NCI-H446 treated with DMSO at 0.1 percent for 48 hours (cell line): Measurements from ENCODE around the gene FGF4.

Experiments used
- DNase-seq: peaks from one replicate; lab custom pipeline; 2025; lab: John Stamatoyannopoulos, UW

Gene FGF4, protein sequence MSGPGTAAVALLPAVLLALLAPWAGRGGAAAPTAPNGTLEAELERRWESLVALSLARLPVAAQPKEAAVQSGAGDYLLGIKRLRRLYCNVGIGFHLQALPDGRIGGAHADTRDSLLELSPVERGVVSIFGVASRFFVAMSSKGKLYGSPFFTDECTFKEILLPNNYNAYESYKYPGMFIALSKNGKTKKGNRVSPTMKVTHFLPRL

DNA sequence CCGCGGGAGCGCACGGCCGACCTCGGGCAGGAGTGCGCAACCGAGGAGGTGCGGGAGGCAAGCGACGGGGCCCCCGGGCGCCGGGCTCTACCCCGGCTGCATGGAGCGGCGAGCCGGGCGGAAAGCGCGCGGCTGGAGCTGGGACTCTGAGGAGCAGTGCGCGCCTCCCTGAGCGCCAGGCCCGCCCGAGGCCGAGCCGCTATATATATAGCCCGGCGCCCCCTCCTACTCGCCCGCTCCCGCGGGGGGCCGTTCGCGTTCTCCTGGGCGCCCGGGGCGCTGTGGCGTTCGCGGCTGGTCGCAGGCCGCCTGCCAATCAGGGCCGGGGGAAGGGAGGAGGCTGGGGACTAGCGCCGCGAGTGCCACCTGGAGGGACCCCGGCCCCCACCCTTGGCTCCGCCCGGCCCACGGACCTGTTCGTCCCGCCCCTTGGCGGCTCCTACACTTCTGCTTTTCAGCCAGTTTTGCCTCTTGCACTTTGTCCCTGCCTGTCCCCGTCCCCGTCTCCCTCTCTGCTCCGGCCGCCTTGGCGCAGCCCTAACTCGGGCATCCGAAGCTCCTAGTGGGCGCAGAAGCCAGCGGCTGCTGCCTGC, at the start of gene FGF4:
Gene FGF4, minus strand, starts transcription at position 179 of the 593 bp plus-strand sequence. CDS start 257 bp downstream, outside the sequence.
- no peak for DNase-seq

DNA sequence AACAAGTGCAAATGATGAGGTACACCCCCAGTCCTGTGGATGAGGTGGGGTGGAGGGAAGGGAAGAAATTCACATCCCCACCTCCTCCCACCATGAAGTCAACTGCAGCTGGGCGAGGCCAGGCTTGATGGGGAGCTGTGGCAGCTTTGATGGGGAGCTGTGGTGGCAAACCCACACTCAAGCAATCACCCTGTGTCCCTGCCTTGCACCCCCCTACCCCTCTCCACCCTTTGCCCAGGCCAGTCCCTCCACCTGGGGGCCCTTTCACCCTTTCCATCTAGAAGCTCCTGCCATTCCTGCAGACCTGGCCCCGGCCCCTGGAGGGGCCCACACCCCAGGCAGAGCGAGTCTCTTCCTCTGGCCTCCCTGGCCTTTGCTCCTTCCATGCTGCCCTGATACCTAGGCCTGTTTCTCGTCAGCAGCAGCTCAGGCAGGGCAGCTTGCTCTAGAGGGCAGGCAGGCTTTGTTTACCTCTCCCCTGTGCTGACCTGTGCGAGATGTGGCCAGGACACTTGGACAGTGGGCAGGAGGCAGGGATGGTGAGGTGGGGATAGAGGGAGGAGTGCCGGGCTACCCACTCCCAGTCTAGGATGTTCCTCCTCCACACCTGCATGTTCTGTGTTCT, 48.6 kb upstream of the FGF4 start:
- no peak for DNase-seq

DNA sequence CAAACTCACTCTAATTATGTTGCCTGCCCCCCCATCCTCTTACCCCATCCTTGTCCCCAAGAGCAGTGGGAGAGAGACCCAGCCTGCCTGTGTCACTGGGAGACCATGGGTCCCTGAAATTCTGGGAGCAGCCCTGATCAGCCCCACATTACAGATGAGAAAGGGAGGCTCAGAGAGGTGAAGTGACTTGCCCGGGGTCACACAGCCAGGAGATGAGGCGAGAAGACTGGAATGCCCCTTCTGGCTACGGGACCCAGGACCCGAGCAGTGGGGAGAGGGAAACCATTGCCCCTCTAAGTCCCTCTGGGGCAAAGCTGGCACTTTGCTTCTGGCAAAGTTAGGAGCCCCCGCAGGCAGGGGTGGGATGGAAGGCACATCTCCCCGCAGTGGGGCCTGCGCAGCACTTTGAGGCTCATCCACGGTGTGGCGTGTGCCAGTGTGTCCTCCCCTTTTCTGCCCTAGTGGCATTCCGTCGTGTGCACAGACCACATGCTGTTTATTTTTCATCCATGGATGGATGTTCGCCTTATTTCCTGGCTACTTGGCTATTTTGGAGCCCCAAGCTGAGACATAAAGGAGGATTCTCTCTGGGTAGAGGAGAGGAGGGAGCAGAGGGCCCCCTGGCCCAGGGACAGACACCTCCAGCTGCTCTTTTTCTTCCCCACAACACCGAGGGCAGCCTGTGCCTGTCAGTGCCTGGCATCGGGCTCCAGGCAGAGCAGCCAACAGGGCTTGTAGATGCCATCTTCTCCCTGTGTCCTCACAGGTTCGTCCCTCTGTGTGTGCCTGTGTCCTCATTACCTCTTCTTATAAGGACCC, 47.7 kb upstream of the FGF4 start:
- DNase-seq, result no peak

DNA sequence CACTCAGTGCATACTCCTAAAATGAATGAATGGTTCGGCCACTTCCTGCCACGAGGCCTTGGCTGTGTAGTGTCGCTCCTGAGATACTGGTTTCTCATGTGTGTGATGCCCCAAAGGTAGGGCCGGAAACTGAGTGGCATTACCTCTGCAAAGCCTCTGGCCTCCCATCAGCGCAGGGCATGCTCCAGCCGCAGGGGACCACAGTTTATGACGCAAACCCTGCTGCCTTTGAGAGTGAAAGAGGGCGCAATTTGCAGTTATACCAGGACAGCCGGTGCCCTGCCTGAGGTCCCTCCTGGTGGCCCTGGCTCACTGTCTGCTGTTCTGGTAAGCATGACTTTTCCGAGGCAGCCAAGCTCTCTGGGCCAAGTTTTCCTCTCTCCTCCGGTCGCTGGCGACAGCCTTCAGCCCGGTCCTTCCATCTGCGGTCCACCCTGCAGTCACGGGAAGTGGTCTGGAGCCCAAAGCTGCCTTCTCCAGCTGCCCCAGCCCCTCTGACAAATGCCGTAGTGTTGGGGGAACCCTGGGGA, 46.4 kb upstream of the FGF4 start:
- no peak for DNase-seq

DNA sequence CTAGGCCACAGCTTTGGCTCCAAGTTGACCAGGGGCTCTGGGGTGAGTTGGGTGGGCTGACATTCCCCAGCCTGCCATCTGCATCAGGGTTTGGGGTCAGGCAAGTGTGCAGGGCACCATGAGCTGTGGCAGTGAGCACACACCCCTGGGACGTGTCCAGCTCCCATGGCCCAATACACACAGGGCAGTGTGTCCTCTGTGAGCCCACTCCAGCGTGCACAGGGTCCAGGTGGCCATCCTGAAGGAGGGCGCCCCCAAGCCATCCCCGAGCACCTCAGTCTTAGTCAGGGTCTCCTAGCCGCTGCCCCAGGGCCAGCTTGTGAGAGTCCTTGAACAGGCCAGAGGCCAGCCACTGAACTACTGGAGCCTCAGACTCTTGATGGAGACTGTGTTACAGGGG, 45.3 kb upstream of the FGF4 start:
- no peak for DNase-seq

DNA sequence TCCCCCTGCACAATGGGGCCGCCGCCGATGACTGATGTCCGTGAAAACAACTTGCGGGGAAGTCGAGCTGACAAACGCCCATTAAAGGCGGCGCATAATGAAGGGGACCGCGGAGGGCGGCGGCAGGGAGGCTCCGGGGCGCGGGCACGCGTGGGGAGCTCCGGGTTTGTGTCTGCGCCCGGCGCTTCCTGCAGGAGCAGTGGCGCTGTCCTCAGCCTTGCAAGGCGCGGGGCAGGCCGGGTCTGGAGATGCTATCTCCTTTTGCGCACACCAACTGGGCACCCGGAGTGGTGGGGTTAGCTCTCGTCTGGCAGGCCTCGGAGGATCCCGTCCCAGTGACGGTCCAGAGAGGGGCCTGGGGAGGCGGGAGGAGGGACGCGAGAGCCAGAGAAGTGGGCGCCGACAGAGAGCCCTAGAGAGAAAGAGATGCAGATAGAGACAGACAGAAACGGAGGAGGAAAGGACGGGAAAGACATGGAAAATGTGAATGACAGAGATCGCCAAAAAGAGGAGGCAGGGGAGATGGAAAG, 44.5 kb upstream of the FGF4 start:
- DNase-seq, result no peak

DNA sequence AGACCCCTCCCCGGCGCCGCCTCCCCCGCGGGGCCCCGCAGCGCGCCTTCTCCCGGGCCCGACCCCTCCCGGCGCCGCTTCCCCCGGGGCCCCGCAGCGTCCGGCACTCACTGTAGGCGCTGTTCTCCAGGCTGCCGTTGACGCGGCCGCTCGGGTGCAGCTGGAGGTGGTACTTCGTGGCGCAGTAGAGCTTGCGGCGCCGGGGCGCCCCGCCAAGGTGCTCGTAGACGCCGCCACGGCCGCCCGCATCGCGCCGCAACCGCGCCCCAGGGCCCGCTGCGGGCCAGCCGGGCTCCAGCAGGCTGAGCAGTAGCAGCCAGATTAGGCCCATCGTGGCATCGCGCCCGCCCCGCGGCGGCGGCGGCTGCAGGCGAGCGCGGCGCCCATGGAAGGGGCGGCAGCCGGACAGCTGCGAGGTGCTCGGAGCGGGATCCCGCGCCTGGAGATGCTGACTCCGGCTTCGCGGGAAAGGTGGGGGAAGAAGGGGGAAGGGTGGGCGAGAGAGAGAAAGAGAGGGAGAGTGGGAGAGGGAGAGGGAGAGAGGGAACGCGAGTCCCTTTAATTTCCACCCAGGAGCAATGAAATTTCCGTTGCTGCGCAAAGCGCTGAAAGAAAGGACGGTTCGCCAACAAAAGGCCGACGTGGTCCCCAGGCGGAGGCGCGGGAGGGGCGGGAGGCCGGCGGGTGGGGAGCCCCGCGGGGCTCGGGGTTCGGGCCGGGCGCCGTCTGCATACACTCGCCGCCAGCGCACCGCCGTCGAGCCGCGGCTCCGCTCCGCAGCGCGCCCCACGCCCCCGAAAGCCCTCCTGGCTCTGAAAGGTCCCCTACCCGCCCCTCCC, 43.7 kb upstream of the FGF4 start, which contains the start of gene FGF3:
Gene FGF3, minus strand, starts transcription at position 814 of the 839 bp plus-strand sequence. Its CDS starts 483 bp downstream, at position 331.
- DNase-seq, result no peak

DNA sequence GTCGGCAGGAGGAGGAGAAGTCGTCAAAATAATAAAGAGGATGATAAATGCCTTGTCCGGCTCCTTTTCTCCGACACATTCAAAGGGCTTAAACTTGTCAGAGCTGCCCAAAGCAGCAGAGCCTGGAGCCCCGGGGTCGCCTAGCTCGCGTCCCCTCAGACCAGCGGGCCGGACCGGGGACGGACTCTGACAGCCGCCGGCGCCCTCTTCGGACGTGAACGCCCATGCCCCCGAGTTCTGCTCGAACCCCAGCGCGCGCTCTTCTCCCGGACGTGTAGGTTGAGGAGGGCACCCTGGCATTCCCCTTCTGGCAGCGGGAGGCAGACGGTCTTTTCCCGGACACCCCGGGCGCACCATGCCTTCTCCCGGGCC, 43.1 kb upstream of the FGF4 start:
- DNase-seq, result no peak

DNA sequence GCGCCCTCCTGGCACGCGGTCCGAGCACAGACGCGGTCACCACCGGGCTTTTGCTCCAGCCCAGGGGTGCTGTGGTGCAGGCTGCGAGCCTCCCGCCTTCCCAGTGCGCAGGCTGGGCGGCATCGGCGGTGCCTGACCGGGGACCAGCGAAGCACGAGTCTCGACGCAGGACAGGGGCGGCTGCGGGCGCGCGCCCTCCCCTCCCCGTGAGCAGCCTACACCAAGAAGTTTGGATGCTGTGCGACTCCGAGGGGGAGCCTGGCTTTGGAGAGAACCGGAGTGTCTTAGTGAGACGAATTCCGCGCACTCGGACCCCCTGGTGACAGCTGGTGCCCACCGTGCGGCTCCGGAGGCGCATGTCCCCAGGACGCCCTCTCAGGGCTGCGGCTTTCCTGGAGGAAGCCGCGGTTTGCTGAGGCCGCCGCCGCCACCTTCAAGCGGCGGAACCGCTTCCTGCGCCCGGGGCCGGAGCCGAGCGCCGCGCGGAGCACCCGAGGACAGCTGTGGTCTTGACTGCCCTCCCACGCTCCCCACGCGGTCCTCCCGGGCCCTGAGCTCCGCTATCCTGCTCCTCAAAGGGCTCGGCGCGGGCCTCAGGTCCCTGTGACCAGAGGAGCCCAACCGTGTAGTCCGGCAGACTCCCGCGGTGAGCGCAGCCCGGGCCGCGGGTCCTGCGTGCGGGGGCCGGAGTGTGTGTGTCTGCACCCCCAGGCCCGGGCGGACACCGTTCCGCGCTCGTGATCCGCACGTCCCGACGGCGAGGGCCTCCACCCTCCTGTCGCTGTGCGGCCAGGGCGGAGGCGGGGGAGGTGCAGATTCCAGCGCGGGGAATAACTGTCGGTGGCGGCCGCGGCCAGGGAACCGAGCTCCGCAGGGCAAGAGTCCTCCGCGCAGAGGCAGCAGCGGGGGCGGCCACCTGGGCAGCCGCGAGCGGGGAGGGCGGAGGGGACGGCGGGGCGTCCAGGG, 42.4 kb upstream of the FGF4 start:
- DNase-seq, result no peak

DNA sequence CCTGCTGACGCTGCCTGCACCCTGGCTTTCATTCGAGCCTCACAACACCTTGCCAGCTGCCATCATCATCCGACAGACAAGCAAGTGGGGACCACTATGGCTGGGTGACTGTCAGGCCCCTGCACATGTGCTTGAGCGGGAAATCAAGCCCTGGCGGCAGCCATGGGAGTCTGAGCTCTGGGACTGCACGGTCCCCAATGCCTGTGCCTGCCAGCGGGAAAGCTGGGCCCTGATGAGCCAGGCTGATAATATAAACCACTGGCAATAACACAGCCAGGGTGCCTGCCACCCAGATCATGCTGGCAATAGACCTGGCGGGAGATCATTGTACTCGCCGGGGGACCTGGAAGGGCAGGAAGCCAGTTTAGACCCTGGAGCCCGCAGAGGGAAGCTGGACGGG, 41.5 kb upstream of the FGF4 start:
- DNase-seq, result no peak

DNA sequence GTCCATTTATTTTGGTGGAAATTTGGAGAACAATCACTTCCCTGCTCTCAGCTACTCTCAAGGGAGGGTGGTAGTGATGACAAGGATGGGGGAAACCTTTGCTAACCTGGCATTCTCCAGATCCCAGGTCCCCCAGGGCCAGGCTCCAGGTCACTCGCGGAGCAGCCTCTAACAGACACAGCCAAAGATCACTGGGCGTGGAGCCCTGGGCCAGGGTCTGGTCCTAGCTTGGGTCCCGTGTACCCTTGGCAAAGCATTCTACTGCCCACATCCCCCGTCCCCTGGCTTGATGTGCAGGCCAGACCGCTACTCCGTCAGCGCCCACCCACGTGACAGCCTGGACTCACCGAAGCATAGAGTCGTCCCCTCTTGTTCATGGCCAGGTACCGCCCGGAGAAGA, 40.8 kb upstream of the FGF4 start:
- no peak for DNase-seq

DNA sequence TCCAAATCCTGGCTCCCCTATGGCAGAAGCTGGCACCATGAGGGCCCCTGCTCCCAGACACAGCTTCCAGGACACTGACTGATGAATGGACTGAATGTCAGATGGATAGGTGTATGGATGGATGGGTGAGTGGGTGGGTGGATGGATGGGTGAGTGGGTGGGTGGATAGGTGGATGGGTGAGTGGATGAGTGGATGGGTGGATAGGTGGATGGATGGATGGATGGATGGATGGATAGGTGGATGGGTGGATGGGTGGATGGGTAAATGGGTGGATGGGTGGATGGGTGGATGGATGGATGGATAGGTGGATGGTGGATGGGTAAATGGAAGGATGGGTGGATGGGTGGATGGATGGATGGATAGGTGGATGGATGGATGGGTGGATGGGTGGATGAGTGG, 39.8 kb upstream of the FGF4 start:
- DNase-seq, result no peak

DNA sequence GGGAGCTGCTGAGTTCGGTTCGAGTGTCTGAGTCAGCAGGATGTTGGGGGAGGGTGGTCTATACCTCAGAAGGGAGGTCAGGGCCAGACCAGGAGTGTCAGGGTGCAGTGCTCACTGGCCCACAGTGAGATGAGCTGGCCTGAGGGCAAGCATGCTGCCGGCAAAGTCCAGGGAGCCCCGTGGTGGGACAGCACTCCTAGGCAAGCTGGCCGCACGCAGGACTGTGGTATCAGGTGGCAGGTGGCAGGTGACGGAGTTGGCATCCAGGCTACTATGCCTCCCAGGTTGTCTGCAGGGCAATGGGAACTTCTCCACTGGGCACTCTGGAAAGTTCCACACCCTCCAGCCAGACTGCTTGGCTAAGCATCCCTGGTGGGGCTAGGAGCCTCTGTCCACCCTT, 39.3 kb upstream of the FGF4 start:
- no peak for DNase-seq

DNA sequence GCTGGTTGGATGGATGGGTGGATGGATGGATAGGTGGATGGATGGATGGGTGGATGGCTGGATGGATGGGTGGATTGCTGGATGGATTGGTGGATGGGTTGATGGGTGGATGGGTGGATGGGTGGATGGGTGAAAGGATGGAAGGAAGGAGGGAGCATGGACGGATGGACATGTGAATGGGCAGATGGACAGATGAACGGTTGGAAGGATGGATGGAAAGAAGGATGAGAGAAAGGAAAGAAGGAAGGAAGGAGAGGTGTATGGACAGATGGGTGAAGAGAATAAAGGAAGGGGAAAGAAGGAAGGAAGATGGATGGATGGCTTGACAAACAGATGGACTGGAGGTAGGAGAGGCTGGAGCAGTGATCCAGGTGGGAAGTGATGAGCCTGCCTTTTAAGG, 38.7 kb upstream of the FGF4 start:
- DNase-seq, result no peak

DNA sequence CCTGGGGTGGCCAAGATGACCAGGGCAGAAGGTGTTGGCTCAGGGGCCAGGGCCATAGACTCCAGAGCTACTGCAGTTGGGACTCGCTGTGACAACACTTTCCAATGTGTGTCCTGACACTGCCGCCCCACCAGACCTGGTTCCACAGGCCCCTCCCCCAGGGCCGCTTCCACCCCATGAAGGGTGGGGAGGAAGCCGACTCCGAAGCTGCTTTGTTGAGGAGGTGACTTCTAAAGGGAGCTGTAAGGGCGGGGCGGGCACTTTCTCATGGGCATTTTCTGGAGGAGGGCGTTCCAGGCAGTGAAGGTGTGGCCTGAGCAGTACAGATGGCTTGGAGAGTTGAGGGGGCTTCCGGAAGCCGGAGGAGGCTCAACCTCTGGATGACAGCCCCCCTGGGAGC, 37.8 kb upstream of the FGF4 start:
- no peak for DNase-seq

DNA sequence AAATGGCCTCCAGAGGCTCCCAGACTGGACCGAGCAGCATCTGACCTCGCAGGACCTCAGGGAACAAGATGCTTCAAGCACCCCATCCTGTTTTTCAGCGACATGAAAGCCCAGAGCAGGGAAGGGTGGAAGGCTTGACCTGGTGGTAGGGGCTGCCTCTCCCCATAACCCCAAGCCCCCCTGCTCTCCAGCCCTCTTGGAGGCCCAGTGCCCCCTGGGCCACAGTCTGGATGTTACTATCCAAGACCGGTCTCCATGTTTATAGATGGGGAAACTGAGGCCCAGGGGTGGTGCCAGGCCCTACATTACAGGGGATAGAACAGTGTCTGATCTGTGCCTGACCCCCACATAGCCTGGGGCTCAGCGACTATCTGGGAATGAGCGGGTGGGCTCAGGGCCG, 37.1 kb upstream of the FGF4 start:
- DNase-seq, result no peak

DNA sequence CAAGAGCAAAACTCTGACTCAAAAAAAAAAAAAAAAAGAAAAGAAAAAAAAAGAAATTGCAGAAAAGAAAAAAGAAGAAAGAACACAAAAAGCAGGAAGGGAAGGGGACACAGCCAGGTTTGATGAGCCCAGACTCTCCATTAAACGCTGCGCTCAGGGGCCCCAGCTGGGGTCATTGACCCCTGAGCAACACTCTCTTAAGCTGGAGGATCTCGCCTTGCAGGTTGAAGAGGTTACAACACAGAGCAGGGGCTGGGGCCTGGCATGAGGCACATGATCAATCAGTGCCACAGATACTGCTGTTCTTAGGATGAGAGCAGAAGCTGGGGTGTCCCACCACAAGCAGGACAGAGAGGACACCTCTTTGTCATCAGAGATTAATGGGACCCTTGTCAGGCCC, 36.3 kb upstream of the FGF4 start:
- no peak for DNase-seq

DNA sequence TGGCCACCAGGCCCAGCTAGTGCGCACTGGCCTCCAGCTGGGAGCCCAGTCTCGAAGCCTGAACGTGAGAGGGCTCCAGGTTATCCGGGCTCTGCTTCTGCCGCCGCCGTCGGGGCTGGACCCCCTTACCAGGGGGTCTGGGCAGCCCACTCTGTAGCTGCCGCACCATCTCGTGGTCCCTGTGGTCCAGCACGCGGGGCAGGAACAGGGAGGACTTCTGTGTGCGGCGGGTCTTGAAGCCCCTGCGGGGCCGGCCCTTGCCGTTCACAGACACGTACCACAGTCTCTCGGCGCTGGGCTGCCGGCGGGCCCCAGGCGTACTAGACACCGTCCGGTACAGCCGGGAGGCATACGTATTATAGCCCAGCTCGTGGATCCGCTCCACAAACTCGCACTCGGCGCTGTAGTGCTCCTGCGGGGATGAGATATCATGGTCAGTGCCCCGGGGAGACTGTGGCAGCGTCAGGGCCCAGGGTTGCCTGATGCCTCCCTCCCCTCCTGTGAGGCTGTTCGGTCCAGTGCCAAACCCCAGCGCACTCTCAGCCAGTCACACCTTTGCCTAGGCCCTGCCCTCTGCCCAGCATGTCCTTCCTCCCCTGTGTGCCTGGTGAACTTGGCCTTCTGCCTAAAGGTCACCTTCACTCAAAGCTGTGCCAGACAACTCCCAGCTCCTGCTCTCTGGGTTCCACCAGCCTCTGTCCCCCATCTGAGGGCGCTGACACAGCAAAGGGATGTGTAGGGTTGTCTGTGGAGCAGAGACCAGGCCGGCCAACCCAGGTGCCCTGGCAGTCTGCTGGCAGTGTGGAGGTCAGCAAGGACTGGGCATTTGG, 35.4 kb upstream of the FGF4 start:
- no peak for DNase-seq

DNA sequence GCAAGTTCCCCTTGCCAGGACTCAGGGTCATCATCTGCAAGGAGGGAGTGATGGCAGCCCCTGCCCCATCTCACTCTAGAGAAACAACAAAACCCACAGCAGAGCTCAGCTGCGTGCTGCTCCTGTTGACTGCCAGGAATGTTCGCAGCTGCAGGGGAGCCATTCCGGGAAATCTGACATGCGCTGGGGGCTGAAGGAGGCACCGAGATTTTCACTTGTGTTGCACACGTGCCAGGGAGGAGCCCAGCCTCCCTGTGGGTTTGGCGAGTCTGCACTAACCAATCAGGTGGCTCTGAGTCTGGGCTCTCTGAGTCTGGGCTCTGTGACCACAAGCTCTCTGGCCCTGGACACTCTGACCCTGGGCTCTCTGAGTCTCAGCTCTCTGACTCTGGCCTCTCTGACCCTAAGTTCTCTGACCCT, 33.5 kb upstream of the FGF4 start:
- no peak for DNase-seq
